ENCODE measurements around the gene MSGN1.

MSGN1 gene

GRCh38 chr2:17795309-17795708, 21.0 kb upstream of the MSGN1 start:
- no peak for DNase-seq (ENCODE audit: low read depth)
- TF ChIP-seq CTCF (IDR thresholded peaks at IDR 0.05; ENCODE audit: low read length, missing control alignments): no peak
- H3K4me3 ChIP-seq (replicated peaks; ENCODE audit: low read depth, low read length): no peak overlapping the region

GRCh38 chr2:17798338-17798737, 17.9 kb upstream of the MSGN1 start:
- no peak for TF ChIP-seq CTCF (IDR thresholded peaks at IDR 0.05; ENCODE audit: low read length, missing control alignments)
- H3K4me3 ChIP-seq (replicated peaks; ENCODE audit: low read depth, low read length): no peak overlapping the region
- DNase-seq (ENCODE audit: low read depth): no peak

- DNase-seq (ENCODE audit: low read depth): no peak
- no peak for TF ChIP-seq CTCF (IDR thresholded peaks at IDR 0.05; ENCODE audit: low read length, missing control alignments)
- H3K4me3 ChIP-seq (replicated peaks; ENCODE audit: low read depth, low read length): no peak overlapping the region
Measured at GRCh38 chr2:17799301-17800120, 16.7 kb upstream of the MSGN1 start.

- H3K4me3 ChIP-seq (replicated peaks; ENCODE audit: low read depth, low read length): no peak overlapping the region
- peak; percentile 66 for DNase-seq (ENCODE audit: low read depth)
- no peak for TF ChIP-seq CTCF (IDR thresholded peaks at IDR 0.05; ENCODE audit: low read length, missing control alignments)
Measured at GRCh38 chr2:17800219-17800618, 16.0 kb upstream of the MSGN1 start.

- TF ChIP-seq CTCF (IDR thresholded peaks at IDR 0.05; ENCODE audit: low read length, missing control alignments): no peak
- peak; percentile 29 for DNase-seq (ENCODE audit: low read depth)
Measured at GRCh38 chr2:17800693-17801458, 15.4 kb upstream of the MSGN1 start.

GRCh38 chr2:17803497-17803896, 12.8 kb upstream of the MSGN1 start:
- no peak overlapping the region for H3K4me3 ChIP-seq (replicated peaks; ENCODE audit: low read depth, low read length)
- TF ChIP-seq CTCF (IDR thresholded peaks at IDR 0.05; ENCODE audit: low read length, missing control alignments): no peak
- DNase-seq (ENCODE audit: low read depth): no peak

More at GRCh38 chr2:17800693-17801458, 15.4 kb upstream of the MSGN1 start:
- H3K4me3 ChIP-seq (replicated peaks; ENCODE audit: low read depth, low read length): no peak overlapping the region

Measured in fibroblast of pulmonary artery (primary cell).